Activated CD4-positive, alpha-beta T cell treated with anti-CD3 and anti-CD28 coated beads, Interleukin-2, amount 10 ng/mL, durations not matched to agents 7 days and 5 days (primary cell): ENCODE results near the gene CCNA1. TPM values are rescaled to one million over a fixed set of nuclear protein-coding genes. Genes with fewer than 3 reads are reported as not detected.
A peak's percentile ranks its signal among the peaks of the same experiment; 100 is the strongest.

Experiments used
- CTCF ChIA-PET: fragments of 350-600 bp; sonication (Branson Sonifier 250); formaldehyde crosslinking; loops from one replicate; lab custom pipeline; 2021; ENCODE audit warnings: antibody characterized with exemption; lab: Charles Lee
- POLR2A ChIA-PET: fragments of 350-600 bp; sonication (Branson Sonifier 250); formaldehyde crosslinking; loops from one replicate; lab custom pipeline; 2021; ENCODE audit warnings: antibody characterized with exemption; lab: Charles Lee
- DNase-seq: peaks from one replicate; pipeline ENCODE4 v3.0.0-alpha.2; 2020
- H3K27ac Mint-ChIP-seq: one replicate; pipeline ENCODE4 v1.8.0; 2021; ENCODE audit warnings: mild to moderate bottlenecking, moderate library complexity, mixed read lengths
- H3K27me3 Mint-ChIP-seq: one replicate; pipeline ENCODE4 v1.8.0; 2021; ENCODE audit warnings: mixed read lengths
- H3K36me3 Mint-ChIP-seq: one replicate; pipeline ENCODE4 v1.8.0; 2021; ENCODE audit warnings: low read depth, mixed read lengths
- H3K4me1 Mint-ChIP-seq: one replicate; pipeline ENCODE4 v1.8.0; 2021; ENCODE audit warnings: mixed read lengths
- H3K4me3 Mint-ChIP-seq: one replicate; pipeline ENCODE4 v1.8.0; 2021; ENCODE audit warnings: mild to moderate bottlenecking, moderate library complexity, mixed read lengths
- H3K9me3 Mint-ChIP-seq: one replicate; pipeline ENCODE4 v1.8.0; 2021; ENCODE audit warnings: mixed read lengths
- total RNA-seq, 2 experiments: library from RNA; stranded (reverse); gene quantifications; one replicate each; pipeline ENCODE4 v1.2.3, GENCODE V29; 2021

Gene CCNA1
- total RNA-seq: under 1 TPM; 0.50 to 0.83 TPM

GRCh38 chr13:36432106-36432544, at the start of gene CCNA1:
Gene CCNA1, plus strand, starts transcription at chr13:36432495. Its CDS starts 562 bp downstream, at chr13:36433057.
- Mint-ChIP-seq H3K9me3 (no peaks in the 10 kb centered on the region), H3K4me1 (peaks cover 16% of the 10 kb centered on the region), H3K27ac (no peak within 1 kb of the TSS), H3K27me3 (peaks cover 68% of the 10 kb centered on the region), H3K4me3 (peak within 1 kb of the TSS; percentile 63), H3K36me3 (peaks cover 2% of the 10 kb centered on the region)
- POLR2A ChIA-PET: no interaction called here
- CTCF ChIA-PET: interaction anchor here (1.1 kb wide), 1 partner anchor 10 kb away, joined by 3 read pairs; no protein-coding TSS in a partner anchor
- DNase-seq: peak; percentile 17

DNA sequence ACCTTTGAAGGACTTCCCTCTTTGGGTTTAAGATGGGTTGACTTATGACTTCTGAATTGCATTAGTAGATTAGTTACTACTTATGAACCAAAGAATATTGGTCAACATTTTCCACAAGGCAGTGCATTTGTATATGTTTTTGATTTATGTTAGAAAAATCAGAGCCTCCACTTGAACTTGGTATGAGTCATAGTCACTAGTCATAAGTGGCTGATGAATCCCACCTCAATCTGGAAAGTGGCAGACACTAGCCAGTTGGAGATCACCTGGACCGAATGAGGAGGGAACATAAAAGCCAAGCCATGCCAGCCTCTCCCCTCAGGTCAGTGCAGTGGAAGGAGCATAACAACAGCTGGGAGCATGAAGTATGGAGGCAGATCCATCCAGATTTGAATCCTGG, 46.8 kb upstream of the CCNA1 start:
- POLR2A ChIA-PET: no interaction called here
- Mint-ChIP-seq H3K27ac (no peak overlapping the region), H3K9me3 (no peaks in the 10 kb centered on the region), H3K4me3 (no peak overlapping the region), H3K4me1 (no peaks in the 10 kb centered on the region), H3K27me3 (peaks cover 4% of the 10 kb centered on the region), H3K36me3 (no peaks in the 10 kb centered on the region)
- CTCF ChIA-PET: no interaction called here
- no peak for DNase-seq

- H3K4me1 Mint-ChIP-seq: no peaks in the 10 kb centered on the region
- no peak overlapping the region for H3K4me3 Mint-ChIP-seq
- POLR2A ChIA-PET: no interaction called here
These were observed 37.0 kb upstream of the CCNA1 start for GRCh38 chr13:36395280-36395679.

DNA sequence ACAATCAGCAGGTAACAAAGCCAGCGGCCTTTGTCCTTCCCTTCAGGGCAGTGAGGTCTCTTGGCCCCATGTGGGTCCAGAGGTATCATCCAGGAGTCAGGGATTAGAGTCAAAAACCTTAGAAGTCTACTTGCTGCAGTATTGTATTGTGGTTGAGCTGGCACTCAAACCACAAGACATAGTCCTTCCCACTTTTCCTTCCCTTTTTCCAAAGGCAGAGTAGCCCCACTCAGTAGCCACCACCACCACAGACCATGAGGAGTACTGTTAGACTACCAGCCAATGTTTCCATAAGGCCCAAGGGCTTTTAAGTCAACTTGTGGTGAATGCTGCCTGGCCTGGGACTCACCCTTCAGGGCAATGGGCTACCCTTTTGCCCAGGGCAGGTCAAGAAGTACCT, 27.1 kb upstream of the CCNA1 start:
- H3K4me3 Mint-ChIP-seq: no peak overlapping the region
- ChIA-PET POLR2A (no interaction called here), CTCF (no interaction called here)
- H3K27me3 Mint-ChIP-seq: peaks cover 30% of the 10 kb centered on the region
- H3K4me1 Mint-ChIP-seq: no peaks in the 10 kb centered on the region
- DNase-seq: no peak
- no peaks in the 10 kb centered on the region for H3K36me3 Mint-ChIP-seq
- no peak overlapping the region for H3K27ac Mint-ChIP-seq
- no peaks in the 10 kb centered on the region for H3K9me3 Mint-ChIP-seq

More at GRCh38 chr13:36395280-36395679, 37.0 kb upstream of the CCNA1 start:
- CTCF ChIA-PET: interaction anchor here (1.0 kb wide), 1 partner anchor 28 kb away, joined by 3 read pairs; no protein-coding TSS in a partner anchor
- H3K9me3 Mint-ChIP-seq: no peaks in the 10 kb centered on the region
- no peaks in the 10 kb centered on the region for H3K36me3 Mint-ChIP-seq
- H3K27me3 Mint-ChIP-seq: peaks cover 13% of the 10 kb centered on the region
- H3K27ac Mint-ChIP-seq: no peak overlapping the region
- DNase-seq: no peak

- peaks cover 7% of the 10 kb centered on the region for H3K36me3 Mint-ChIP-seq
- CTCF ChIA-PET: no interaction called here
- no peak for DNase-seq
- H3K9me3 Mint-ChIP-seq: peaks cover 5% of the 10 kb centered on the region
- H3K27ac Mint-ChIP-seq: no peak overlapping the region
- POLR2A ChIA-PET: no interaction called here
- no peak overlapping the region for H3K4me3 Mint-ChIP-seq
- H3K27me3 Mint-ChIP-seq: peaks cover 32% of the 10 kb centered on the region
- peaks cover 20% of the 10 kb centered on the region for H3K4me1 Mint-ChIP-seq
These were observed 19.6 kb upstream of the CCNA1 start for GRCh38 chr13:36412736-36413135.

- ChIA-PET POLR2A (no interaction called here), CTCF (no interaction called here)
- Mint-ChIP-seq H3K36me3 (peaks cover 7% of the 10 kb centered on the region), H3K4me1 (peaks cover 24% of the 10 kb centered on the region), H3K27ac (no peak overlapping the region), H3K4me3 (no peak overlapping the region), H3K9me3 (peaks cover 5% of the 10 kb centered on the region), H3K27me3 (peaks cover 29% of the 10 kb centered on the region)
- DNase-seq: no peak
These were observed 19.1 kb upstream of the CCNA1 start for GRCh38 chr13:36413161-36413560.

DNA sequence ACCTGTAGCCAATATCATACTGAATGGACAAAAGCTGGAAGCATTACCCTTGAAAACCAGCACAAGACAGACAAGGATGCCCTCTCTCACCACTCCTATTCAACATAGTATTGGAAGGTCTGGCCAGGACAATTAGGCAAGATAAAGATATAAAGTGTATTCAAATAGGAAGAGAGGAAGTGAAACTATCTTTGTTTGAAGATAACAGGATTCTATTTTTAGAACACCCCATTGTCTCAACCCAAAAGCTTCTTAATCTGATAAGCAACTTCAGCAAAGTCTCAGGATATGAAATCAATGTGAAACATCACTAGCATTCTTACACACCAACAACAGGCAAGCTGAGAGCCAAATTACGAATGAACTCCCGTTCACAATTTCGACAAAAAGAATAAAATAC, 17.8 kb upstream of the CCNA1 start:
- Mint-ChIP-seq H3K27ac (no peak overlapping the region), H3K9me3 (peaks cover 5% of the 10 kb centered on the region), H3K4me3 (no peak overlapping the region), H3K36me3 (peaks cover 7% of the 10 kb centered on the region), H3K27me3 (peaks cover 33% of the 10 kb centered on the region), H3K4me1 (peaks cover 28% of the 10 kb centered on the region)
- ChIA-PET POLR2A (interaction anchor here (0.6 kb wide), 1 partner anchor 422 kb away, joined by 3 read pairs; no protein-coding TSS in a partner anchor), CTCF (interaction anchor here (0.8 kb wide), 1 partner anchor 39 kb away, joined by 4 read pairs; no protein-coding TSS in a partner anchor)
- no peak for DNase-seq

DNA sequence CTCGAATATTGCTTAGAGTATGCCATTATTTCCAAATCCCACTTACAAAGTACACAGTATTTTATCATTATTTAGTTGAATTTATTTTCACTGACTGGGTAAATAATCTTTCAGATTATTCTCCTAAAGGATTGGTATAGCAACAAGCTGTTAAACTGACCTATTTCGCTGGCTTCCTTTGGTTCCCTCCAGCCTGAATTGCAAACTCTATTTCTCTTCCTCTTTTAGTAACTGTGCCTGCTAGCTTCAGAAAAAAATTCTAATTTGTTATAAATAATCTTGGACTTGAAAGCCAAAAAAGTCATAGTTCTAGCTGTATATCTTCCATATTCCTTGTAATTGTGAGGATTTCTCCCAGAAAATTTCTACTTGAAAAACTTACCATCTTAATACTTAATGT, 15.0 kb upstream of the CCNA1 start:
- Mint-ChIP-seq H3K36me3 (peaks cover 7% of the 10 kb centered on the region), H3K27ac (no peak overlapping the region), H3K4me1 (peaks cover 44% of the 10 kb centered on the region), H3K4me3 (no peak overlapping the region), H3K27me3 (peaks cover 32% of the 10 kb centered on the region), H3K9me3 (peaks cover 5% of the 10 kb centered on the region)
- POLR2A ChIA-PET: interaction anchor here (0.8 kb wide), 1 partner anchor 72 kb away, joined by 3 read pairs; no protein-coding TSS in a partner anchor
- CTCF ChIA-PET: interaction anchor here (1.0 to 3.2 kb wide), 5 partner anchors 9 to 401 kb away, joined by 4 to 12 read pairs (median 5); no protein-coding TSS in a partner anchor
- no peak for DNase-seq

DNA sequence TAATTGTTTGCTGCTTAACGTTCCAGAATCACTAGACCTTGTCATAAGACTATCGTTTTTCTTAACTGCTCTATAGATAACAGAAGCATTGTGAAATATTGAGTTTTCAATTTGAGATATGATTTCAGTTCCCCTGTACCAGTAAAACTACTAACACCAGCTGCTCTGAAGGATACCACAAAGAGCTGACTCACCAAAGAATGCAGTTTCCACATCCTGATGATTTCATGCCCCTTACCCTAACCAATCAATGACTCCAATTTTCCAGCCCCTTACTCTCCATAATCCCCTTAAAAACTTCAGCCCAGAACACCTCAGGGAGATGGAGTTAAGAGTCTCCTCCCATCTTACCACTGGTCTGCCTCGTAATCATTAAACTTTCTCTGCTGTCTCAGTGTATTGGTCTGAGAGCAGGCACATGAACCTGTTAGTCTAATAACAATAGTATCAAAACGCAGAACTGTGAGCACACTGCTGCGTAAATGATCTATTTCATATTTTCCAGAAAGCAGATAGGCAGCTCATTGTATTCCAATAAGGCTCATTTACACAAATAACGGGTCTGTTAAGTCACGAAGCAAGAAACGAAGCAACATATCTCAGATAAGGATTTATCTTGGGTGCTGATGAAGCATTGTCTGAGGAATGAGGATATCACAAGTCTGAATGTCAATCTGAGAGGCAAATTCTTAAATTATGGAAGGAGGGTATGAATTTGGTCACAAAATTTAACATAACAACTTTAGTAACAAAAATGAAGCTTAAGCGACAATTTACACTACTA, 14.1 kb upstream of the CCNA1 start:
- Mint-ChIP-seq H3K4me1 (peaks cover 44% of the 10 kb centered on the region), H3K9me3 (peaks cover 5% of the 10 kb centered on the region), H3K27ac (no peak overlapping the region), H3K36me3 (peaks cover 7% of the 10 kb centered on the region), H3K4me3 (no peak overlapping the region), H3K27me3 (peaks cover 26% of the 10 kb centered on the region)
- POLR2A ChIA-PET: no interaction called here
- no peak for DNase-seq
- CTCF ChIA-PET: interaction anchor here (1.0 to 3.2 kb wide), 5 partner anchors 10 to 400 kb away, joined by 4 to 12 read pairs (median 5); no protein-coding TSS in a partner anchor

DNA sequence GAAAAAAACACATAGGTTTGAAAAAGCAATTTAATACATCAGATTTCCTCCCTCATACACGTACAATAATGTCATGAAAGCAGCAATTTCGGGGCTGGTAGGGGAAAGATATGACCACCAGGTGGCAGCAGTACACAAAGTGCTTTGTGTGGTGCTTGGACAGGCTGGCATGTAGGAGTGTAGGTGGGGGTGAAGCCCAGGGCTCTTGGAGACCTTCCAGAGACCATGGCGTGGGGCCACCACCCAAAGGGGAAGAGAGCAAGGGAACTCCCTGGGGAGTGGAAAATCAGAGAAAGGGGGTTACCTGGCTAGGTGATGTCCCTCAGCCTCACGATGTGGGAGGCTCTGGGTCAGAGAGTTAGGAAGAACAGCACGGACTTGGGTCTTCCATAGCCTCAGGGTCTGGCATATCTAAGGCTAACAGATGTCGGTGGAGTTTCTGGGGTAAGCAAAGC, 11.8 kb upstream of the CCNA1 start:
- Mint-ChIP-seq H3K4me3 (no peak overlapping the region), H3K27ac (no peak overlapping the region), H3K36me3 (peaks cover 2% of the 10 kb centered on the region), H3K9me3 (peaks cover 2% of the 10 kb centered on the region), H3K4me1 (peaks cover 28% of the 10 kb centered on the region), H3K27me3 (peaks cover 39% of the 10 kb centered on the region)
- ChIA-PET POLR2A (no interaction called here), CTCF (interaction anchor here (1.2 to 3.2 kb wide), 4 partner anchors 14 to 314 kb away, joined by 3 to 12 read pairs (median 4); no protein-coding TSS in a partner anchor)
- peak; percentile 78 for DNase-seq

DNA sequence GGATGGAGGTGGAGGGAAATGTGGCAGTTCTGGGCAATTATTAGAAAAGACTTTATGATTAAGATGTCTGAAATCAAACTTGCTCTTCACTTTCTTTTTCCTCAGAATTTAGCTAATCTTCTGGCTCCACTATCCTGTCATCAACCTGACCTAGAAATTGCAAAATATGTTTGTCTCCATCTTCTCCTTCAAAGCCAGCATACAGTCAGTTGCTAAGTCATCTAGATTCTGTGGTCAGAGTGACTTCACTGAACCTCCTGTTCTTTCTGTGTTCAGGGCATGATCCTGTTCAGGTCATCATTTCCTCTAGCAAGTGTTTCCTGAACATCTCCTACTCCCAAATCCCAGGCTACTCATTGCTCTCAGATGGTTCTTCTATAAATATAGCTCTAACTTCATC, 10.8 kb upstream of the CCNA1 start:
- Mint-ChIP-seq H3K4me3 (no peak overlapping the region), H3K27ac (no peak overlapping the region), H3K36me3 (no peaks in the 10 kb centered on the region), H3K9me3 (no peaks in the 10 kb centered on the region), H3K4me1 (peaks cover 27% of the 10 kb centered on the region), H3K27me3 (peaks cover 42% of the 10 kb centered on the region)
- ChIA-PET POLR2A (no interaction called here), CTCF (interaction anchor here (1.0 to 1.2 kb wide), 2 partner anchors 13 to 579 kb away, joined by 3 to 4 read pairs; no protein-coding TSS in a partner anchor)
- no peak for DNase-seq

DNA sequence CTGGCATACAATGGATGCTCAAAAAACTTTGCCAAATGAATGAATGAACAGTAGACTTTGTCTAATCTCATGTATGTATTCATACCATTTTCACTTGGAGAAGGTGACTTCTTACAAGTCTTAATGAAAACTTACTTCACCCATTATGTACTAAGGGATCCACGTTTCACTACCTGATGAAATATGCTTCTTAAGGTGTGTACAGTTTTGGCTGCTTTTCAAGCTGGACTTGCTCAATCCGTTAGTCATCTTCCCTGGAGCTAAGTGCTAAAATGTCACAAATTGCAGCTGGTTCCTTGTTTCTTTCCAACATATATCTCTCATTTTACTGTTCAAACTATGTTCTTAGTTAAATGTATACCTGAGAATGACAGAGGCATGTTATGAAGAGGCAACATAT, 4.2 kb upstream of the CCNA1 start:
- CTCF ChIA-PET: interaction anchor here (1.0 to 1.3 kb wide), 2 partner anchors 9 to 12 kb away, joined by 3 to 4 read pairs; no protein-coding TSS in a partner anchor
- H3K27me3 Mint-ChIP-seq: peaks cover 70% of the 10 kb centered on the region
- H3K4me1 Mint-ChIP-seq: peaks cover 16% of the 10 kb centered on the region

More for the DNA sequence above, 4.2 kb upstream of the CCNA1 start:
- no peak overlapping the region for H3K27ac Mint-ChIP-seq
- no peaks in the 10 kb centered on the region for H3K9me3 Mint-ChIP-seq
- no peak overlapping the region for H3K4me3 Mint-ChIP-seq
- peaks cover 2% of the 10 kb centered on the region for H3K36me3 Mint-ChIP-seq
- POLR2A ChIA-PET: no interaction called here
- DNase-seq: no peak
